ENCODE measurements around the gene TWIST2. TPM values are rescaled to one million over a fixed set of nuclear protein-coding genes. Genes with fewer than 3 reads are reported as not detected.

The TWIST2 gene
- total and polyA plus RNA-seq, 10 of the 15 experiments (the other 5 are each of a cell fraction or from before 2014, with no cell fraction given): not detected

DNA sequence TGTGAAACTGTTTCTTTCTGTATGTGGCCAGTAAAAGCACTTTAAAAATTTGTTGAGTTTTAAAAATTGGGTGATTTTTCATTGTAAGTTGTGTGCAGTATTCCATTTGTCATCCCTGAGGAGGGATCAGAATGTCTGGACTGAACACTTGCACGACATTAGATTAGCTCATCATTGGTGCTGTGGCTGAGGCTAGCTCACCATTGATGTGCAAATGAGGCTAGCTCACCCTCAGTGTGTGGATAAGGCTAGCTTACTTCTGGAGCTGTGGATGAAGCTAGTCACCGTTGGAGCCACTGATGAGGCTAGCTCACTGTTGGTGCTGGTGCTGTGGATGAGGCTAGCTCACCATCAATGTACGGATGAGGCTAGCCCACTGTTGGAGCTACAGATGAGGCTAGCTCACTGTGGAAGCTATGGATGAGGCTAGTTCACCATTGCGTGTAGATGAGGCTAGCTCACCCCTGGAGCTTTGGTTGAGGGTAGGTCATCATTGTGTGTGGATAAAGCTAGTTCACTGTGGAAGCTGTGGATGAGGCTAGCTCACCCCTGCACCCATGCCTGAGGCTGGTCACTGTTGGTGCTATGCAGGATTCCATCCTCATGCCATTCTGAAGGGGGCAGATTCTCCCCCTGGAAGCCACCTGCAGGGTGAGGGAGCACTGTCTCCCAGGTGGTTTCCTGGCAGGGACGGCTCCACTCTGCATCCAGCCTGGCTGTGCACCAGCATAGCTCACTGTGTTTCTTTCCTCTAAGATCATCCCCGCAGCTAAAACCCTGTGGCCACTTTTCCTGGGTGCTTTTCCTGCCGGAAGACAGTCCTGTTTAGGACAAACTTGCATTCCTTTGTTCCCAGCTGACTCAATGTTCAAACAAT is 101.1 kb downstream of the TWIST2 start:
- in situ Hi-C loops (cut with MboI): no loop called here
- Histone ChIP-seq H3K27ac (ENCODE audit: control insufficient read depth, insufficient read depth) (no peak overlapping the region), H3K4me1 (ENCODE audit: control insufficient read depth, insufficient read depth, low read length) (no peaks in the 10 kb centered on the region), H3K36me3 (ENCODE audit: control insufficient read depth in 2 of 2, insufficient read depth in 2 of 2, low read length in 1 of 2) (no peaks in the 10 kb centered on the region), H3K4me2 (ENCODE audit: control insufficient read depth, insufficient read depth) (no peak overlapping the region), H3K4me3 (no peak overlapping the region), H2AFZ (ENCODE audit: control insufficient read depth, low read depth, low read length) (no peak overlapping the region), H3K9ac (ENCODE audit: control insufficient read depth, insufficient read depth, low read length) (no peak overlapping the region), H3K79me2 (ENCODE audit: control insufficient read depth, insufficient read depth, low read length) (no peaks in the 10 kb centered on the region), H3K9me3 (replicated peaks; ENCODE audit: control insufficient read depth, insufficient read depth, low read length) (no peaks in the 10 kb centered on the region; the same call in 1 of the 3 replicates), H4K20me1 (ENCODE audit: control insufficient read depth, insufficient read depth) (no peaks in the 10 kb centered on the region), H3K27me3 (replicated peaks in 1 of 2; ENCODE audit: control insufficient read depth in 2 of 2, insufficient read depth in 2 of 2, low read length in 1 of 2) (no peaks in the 10 kb centered on the region; a peak in 3 of 4 replicates)
- RAD21 ChIA-PET (ENCODE audit: unreplicated experiment): no interaction called here
- no TSS peak for BruUV-seq (replicated peaks)
- no peak for DNase-seq (ENCODE audit: low read depth, low spot score)
- intact Hi-C loops (cut with micrococcal nuclease; ENCODE audit: unreplicated experiment): no loop called here
- POLR2A ChIA-PET: no interaction called here
- SMC1A ChIA-PET (ENCODE audit: uncharacterized antibody, unreplicated experiment): no interaction called here
- FAIRE-seq: no peak
- 9% methylated on average over 7 of the region's 7 CpGs for WGBS (ENCODE audit: insufficient coverage, insufficient replicate concordance, low lambda C conversion rate, missing lambda C conversion rate)
- no peak for ATAC-seq
- TF ChIP-seq ZNF687 (IDR thresholded peaks at IDR 0.05) (no peak), ETV6 (conservative IDR thresholded peaks at IDR 0.05 in 1 of 2, IDR thresholded peaks at IDR 0.05 in 1 of 2; ENCODE audit: borderline replicate concordance in 1 of 2, low read depth in 1 of 2) (no peak), YY1 (IDR thresholded peaks at IDR 0.05; ENCODE audit: low read depth, low read length) (no peak), REST (IDR thresholded peaks at IDR 0.05; ENCODE audit: low read depth, low read length) (no peak), ESRRA (IDR thresholded peaks at IDR 0.05; ENCODE audit: low read length) (no peak)
- TF ChIP-seq, protein P1, sequence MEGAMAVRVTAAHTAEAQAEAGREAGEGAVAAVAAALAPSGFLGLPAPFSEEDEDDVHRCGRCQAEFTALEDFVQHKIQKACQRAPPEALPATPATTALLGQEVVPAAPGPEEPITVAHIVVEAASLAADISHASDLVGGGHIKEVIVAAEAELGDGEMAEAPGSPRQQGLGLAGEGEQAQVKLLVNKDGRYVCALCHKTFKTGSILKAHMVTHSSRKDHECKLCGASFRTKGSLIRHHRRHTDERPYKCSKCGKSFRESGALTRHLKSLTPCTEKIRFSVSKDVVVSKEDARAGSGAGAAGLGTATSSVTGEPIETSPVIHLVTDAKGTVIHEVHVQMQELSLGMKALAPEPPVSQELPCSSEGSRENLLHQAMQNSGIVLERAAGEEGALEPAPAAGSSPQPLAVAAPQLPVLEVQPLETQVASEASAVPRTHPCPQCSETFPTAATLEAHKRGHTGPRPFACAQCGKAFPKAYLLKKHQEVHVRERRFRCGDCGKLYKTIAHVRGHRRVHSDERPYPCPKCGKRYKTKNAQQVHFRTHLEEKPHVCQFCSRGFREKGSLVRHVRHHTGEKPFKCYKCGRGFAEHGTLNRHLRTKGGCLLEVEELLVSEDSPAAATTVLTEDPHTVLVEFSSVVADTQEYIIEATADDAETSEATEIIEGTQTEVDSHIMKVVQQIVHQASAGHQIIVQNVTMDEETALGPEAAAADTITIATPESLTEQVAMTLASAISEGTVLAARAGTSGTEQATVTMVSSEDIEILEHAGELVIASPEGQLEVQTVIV (IDR thresholded peaks at IDR 0.05; ENCODE audit: borderline replicate concordance, partially characterized antibody): no peak
- TF ChIP-seq, protein P2, sequence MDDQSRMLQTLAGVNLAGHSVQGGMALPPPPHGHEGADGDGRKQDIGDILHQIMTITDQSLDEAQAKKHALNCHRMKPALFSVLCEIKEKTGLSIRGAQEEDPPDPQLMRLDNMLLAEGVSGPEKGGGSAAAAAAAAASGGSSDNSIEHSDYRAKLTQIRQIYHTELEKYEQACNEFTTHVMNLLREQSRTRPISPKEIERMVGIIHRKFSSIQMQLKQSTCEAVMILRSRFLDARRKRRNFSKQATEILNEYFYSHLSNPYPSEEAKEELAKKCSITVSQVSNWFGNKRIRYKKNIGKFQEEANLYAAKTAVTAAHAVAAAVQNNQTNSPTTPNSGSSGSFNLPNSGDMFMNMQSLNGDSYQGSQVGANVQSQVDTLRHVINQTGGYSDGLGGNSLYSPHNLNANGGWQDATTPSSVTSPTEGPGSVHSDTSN (IDR thresholded peaks at IDR 0.05; ENCODE audit: insufficient replicate concordance, low read depth, low read length): no peak
- CTCF ChIA-PET: no interaction called here
